Mesenchymal stem cell (in vitro differentiated cells and primary cell): ENCODE data around the gene PIP4K2A.

Experiments used
- DNase-seq: peaks from one replicate; pipeline ENCODE4 v3.0.0-alpha.2; 2013
- H2AFZ ChIP-seq: one replicate; pipeline ENCODE4 v1.6.1; 2013; ENCODE audit warnings: low read depth, mild to moderate bottlenecking, control low read depth, inconsistent platforms, low read length, moderate library complexity
- H2AK5ac ChIP-seq: 2 replicates; pipeline ENCODE4 v1.6.1; 2013; ENCODE audit warnings: low read length, moderate library complexity, mild to moderate bottlenecking, inconsistent platforms; ENCODE audit not compliant: severe bottlenecking
- H2BK120ac ChIP-seq: one replicate; pipeline ENCODE4 v1.6.1; 2013; ENCODE audit warnings: low read depth, mild to moderate bottlenecking, inconsistent platforms, low read length, moderate library complexity
- H2BK12ac ChIP-seq, 2 experiments: one replicate each; pipeline ENCODE4 v1.6.1; 2013; ENCODE audit warnings: inconsistent platforms in 2 of 2, low read length in 2 of 2, mild to moderate bottlenecking in 2 of 2, moderate library complexity in 2 of 2, control low read depth in 1 of 2
- H2BK15ac ChIP-seq: one replicate; pipeline ENCODE4 v1.6.1; 2013; ENCODE audit warnings: mild to moderate bottlenecking, low read depth, inconsistent platforms; ENCODE audit not compliant: poor library complexity, severe bottlenecking
- H2BK5ac ChIP-seq: 2 replicates; pipeline ENCODE4 v1.6.1; 2013; ENCODE audit warnings: low read depth, mild to moderate bottlenecking, low read length, control low read depth, inconsistent platforms; ENCODE audit not compliant: poor library complexity, severe bottlenecking
- H3K14ac ChIP-seq, 2 experiments: one replicate each; pipeline ENCODE4 v1.6.1; 2013; ENCODE audit warnings: inconsistent platforms in 2 of 2, low read length in 2 of 2, control low read depth in 1 of 2, mild to moderate bottlenecking in 1 of 2, moderate library complexity in 1 of 2
- H3K18ac ChIP-seq, 2 experiments: one replicate each; pipeline ENCODE4 v1.6.1; 2013; ENCODE audit warnings: inconsistent platforms in 2 of 2, low read length in 2 of 2, control low read depth in 1 of 2, low read depth in 1 of 2, mild to moderate bottlenecking in 1 of 2
- H3K23ac ChIP-seq, 2 experiments: one replicate each; pipeline ENCODE4 v1.6.1; 2013; ENCODE audit warnings: inconsistent platforms in 2 of 2, low read length in 2 of 2, mild to moderate bottlenecking in 2 of 2, moderate library complexity in 2 of 2, control low read depth in 1 of 2
- H3K27ac ChIP-seq: 2 replicates; pipeline ENCODE4 v1.5.1; 2013; ENCODE audit warnings: mild to moderate bottlenecking, moderate library complexity, low read length, control low read depth, inconsistent platforms; ENCODE audit not compliant: poor library complexity, severe bottlenecking
- H3K27me3 ChIP-seq, 2 experiments: 2 replicates each; pipeline versions ENCODE4 v1.6.1 to v1.7.0; 2013; ENCODE audit warnings: low read length in 2 of 2, mild to moderate bottlenecking in 2 of 2, moderate library complexity in 2 of 2, control low read depth in 1 of 2, inconsistent platforms in 1 of 2; ENCODE audit not compliant: control insufficient read depth in 1 of 2, insufficient read depth in 1 of 2
- H3K36me3 ChIP-seq, 2 experiments: 2 replicates each; pipeline versions ENCODE4 v1.6.1 to v1.7.0; 2013; ENCODE audit warnings: low read length in 2 of 2, control low read depth in 1 of 2, inconsistent platforms in 1 of 2, low read depth in 1 of 2, mild to moderate bottlenecking in 1 of 2; ENCODE audit not compliant: insufficient read depth in 2 of 2, control insufficient read depth in 1 of 2
- H3K4ac ChIP-seq, 2 experiments: one replicate each; pipeline ENCODE4 v1.6.1; 2013; ENCODE audit warnings: inconsistent platforms in 2 of 2, low read length in 2 of 2, mild to moderate bottlenecking in 2 of 2, moderate library complexity in 2 of 2, control low read depth in 1 of 2, low read depth in 1 of 2
- H3K4me1 ChIP-seq: 2 replicates; pipeline ENCODE4 v1.6.1; 2013; ENCODE audit warnings: low read depth, low read length, control low read depth; ENCODE audit not compliant: control insufficient read depth, insufficient read depth
- H3K4me2 ChIP-seq: 2 replicates; pipeline ENCODE4 v1.6.1; 2013; ENCODE audit warnings: low read length, mild to moderate bottlenecking, inconsistent platforms; ENCODE audit not compliant: poor library complexity, severe bottlenecking
- H3K4me3 ChIP-seq, 2 experiments: 2 replicates each; pipeline versions ENCODE4 v1.5.1 to v1.7.0; 2013; ENCODE audit warnings: low read length in 2 of 2, mild to moderate bottlenecking in 2 of 2, control low read depth in 1 of 2, low read depth in 1 of 2; ENCODE audit not compliant: insufficient read depth in 1 of 2
- H3K79me1 ChIP-seq: replicated peaks from 2 replicates; pipeline ENCODE4 v1.6.1; 2013; ENCODE audit warnings: mild to moderate bottlenecking, control low read depth, low read length, inconsistent platforms; ENCODE audit not compliant: poor library complexity, severe bottlenecking
- H3K9ac ChIP-seq: 2 replicates; pipeline ENCODE4 v1.7.0; 2013; ENCODE audit warnings: mild to moderate bottlenecking, low read length, moderate library complexity
- H3K9me3 ChIP-seq: 2 replicates; pipeline ENCODE4 v1.7.0; 2013; ENCODE audit warnings: mild to moderate bottlenecking, low read length; ENCODE audit not compliant: control insufficient read depth
- H4K8ac ChIP-seq: one replicate; pipeline ENCODE4 v1.6.1; 2013; ENCODE audit warnings: inconsistent platforms, mild to moderate bottlenecking, low read length, moderate library complexity
- H4K91ac ChIP-seq: one replicate; pipeline ENCODE4 v1.6.1; 2013; ENCODE audit warnings: mild to moderate bottlenecking, low read length, inconsistent platforms
- WGBS: methylation state at CpG from one replicate; pipeline ENCODE4 v1.1.7; 2013; ENCODE audit warnings: mixed read lengths; 5-methylcytosine and 5-hydroxymethylcytosine counted together

PIP4K2A gene

GRCh38 chr10:22611425-22612115 is 102.8 kb downstream of the PIP4K2A start:
- Histone ChIP-seq H3K4me2 (no peak overlapping the region), H3K14ac (no peak overlapping the region), H3K4ac (no peak overlapping the region), H3K9ac (no peak overlapping the region), H3K9me3 (no peaks in the 10 kb centered on the region), H3K27me3 (no peaks in the 10 kb centered on the region), H2AFZ (no peak overlapping the region), H4K8ac (no peak overlapping the region), H3K27ac (no peak overlapping the region), H4K91ac (no peak overlapping the region), H3K18ac (no peak overlapping the region), H2AK5ac (no peak overlapping the region), H3K4me3 (no peak overlapping the region), H3K4me1 (peaks cover 12% of the 10 kb centered on the region), H2BK12ac (peak overlapping the region in 1 of 2 experiments; percentile 71), H2BK120ac (no peak overlapping the region), H2BK5ac (no peak overlapping the region), H3K79me1 (peaks cover 49% of the 10 kb centered on the region), H3K36me3 (peaks cover 21 to 50% of the 10 kb centered on the region in 2 experiments), H3K23ac (no peak overlapping the region), H2BK15ac (no peak overlapping the region)
- DNase-seq, result no peak
- WGBS, result 99% methylated on average over 5 of the region's 8 CpGs

- Histone ChIP-seq H2BK15ac (no peak overlapping the region), H4K8ac (peak overlapping the region; percentile 60), H3K4me1 (peaks cover 10% of the 10 kb centered on the region), H3K14ac (no peak overlapping the region), H2BK5ac (no peak overlapping the region), H3K79me1 (peaks cover 44% of the 10 kb centered on the region), H3K18ac (no peak overlapping the region), H3K27ac (no peak overlapping the region), H2AK5ac (peak overlapping the region; percentile 70), H2BK120ac (no peak overlapping the region), H3K9ac (no peak overlapping the region), H3K4ac (no peak overlapping the region), H3K36me3 (peaks cover 21 to 52% of the 10 kb centered on the region in 2 experiments), H3K4me3 (no peak overlapping the region), H3K9me3 (no peaks in the 10 kb centered on the region), H3K27me3 (no peaks in the 10 kb centered on the region), H3K23ac (no peak overlapping the region), H3K4me2 (no peak overlapping the region), H2BK12ac (peak overlapping the region in 1 of 2 experiments; percentile 67), H2AFZ (no peak overlapping the region), H4K91ac (peak overlapping the region; percentile 50)
- no peak for DNase-seq
- 71% methylated on average over 4 of the region's 5 CpGs for WGBS
Observed at GRCh38 chr10:22610610-22611009, 103.8 kb downstream of the PIP4K2A start.

GRCh38 chr10:22609719-22610465 is 104.5 kb downstream of the PIP4K2A start:
- Histone ChIP-seq H3K27ac (no peak overlapping the region), H3K4me3 (no peak overlapping the region), H3K23ac (no peak overlapping the region), H3K18ac (peak overlapping the region in 1 of 2 experiments; percentile 52), H3K14ac (no peak overlapping the region), H3K9me3 (no peaks in the 10 kb centered on the region), H4K8ac (peak overlapping the region; percentile 12), H2AK5ac (no peak overlapping the region), H4K91ac (no peak overlapping the region), H3K79me1 (peaks cover 44% of the 10 kb centered on the region), H2BK120ac (no peak overlapping the region), H2BK5ac (no peak overlapping the region), H2BK12ac (no peak overlapping the region), H3K36me3 (peaks cover 21 to 52% of the 10 kb centered on the region in 2 experiments), H2AFZ (no peak overlapping the region), H3K9ac (no peak overlapping the region), H3K27me3 (no peaks in the 10 kb centered on the region), H2BK15ac (no peak overlapping the region), H3K4me2 (no peak overlapping the region), H3K4me1 (peaks cover 7% of the 10 kb centered on the region), H3K4ac (no peak overlapping the region)
- 95% methylated on average over 3 of the region's 6 CpGs for WGBS
- DNase-seq, result no peak

GRCh38 chr10:22609251-22609650 is 105.1 kb downstream of the PIP4K2A start:
- Histone ChIP-seq H2BK120ac (no peak overlapping the region), H3K27ac (no peak overlapping the region), H3K4ac (no peak overlapping the region), H3K4me1 (peaks cover 14% of the 10 kb centered on the region), H3K23ac (no peak overlapping the region), H3K27me3 (no peaks in the 10 kb centered on the region), H2AK5ac (no peak overlapping the region), H3K9ac (no peak overlapping the region), H2BK15ac (no peak overlapping the region), H3K18ac (no peak overlapping the region), H3K14ac (no peak overlapping the region), H4K91ac (no peak overlapping the region), H3K4me3 (no peak overlapping the region), H2BK5ac (no peak overlapping the region), H2AFZ (no peak overlapping the region), H3K36me3 (peaks cover 21 to 52% of the 10 kb centered on the region in 2 experiments), H3K4me2 (no peak overlapping the region), H4K8ac (no peak overlapping the region), H3K79me1 (peaks cover 47% of the 10 kb centered on the region), H3K9me3 (no peaks in the 10 kb centered on the region), H2BK12ac (no peak overlapping the region)
- no peak for DNase-seq
- 100% methylated on average over 1 of the region's 2 CpGs for WGBS
